ENCODE results near the gene PTCH2.
"Not testable (repeated sequence)": the region's sequence is repeated elsewhere in the genome, so short reads cannot be mapped to it uniquely, and the experiment has no call there.

Gene PTCH2

DNA sequence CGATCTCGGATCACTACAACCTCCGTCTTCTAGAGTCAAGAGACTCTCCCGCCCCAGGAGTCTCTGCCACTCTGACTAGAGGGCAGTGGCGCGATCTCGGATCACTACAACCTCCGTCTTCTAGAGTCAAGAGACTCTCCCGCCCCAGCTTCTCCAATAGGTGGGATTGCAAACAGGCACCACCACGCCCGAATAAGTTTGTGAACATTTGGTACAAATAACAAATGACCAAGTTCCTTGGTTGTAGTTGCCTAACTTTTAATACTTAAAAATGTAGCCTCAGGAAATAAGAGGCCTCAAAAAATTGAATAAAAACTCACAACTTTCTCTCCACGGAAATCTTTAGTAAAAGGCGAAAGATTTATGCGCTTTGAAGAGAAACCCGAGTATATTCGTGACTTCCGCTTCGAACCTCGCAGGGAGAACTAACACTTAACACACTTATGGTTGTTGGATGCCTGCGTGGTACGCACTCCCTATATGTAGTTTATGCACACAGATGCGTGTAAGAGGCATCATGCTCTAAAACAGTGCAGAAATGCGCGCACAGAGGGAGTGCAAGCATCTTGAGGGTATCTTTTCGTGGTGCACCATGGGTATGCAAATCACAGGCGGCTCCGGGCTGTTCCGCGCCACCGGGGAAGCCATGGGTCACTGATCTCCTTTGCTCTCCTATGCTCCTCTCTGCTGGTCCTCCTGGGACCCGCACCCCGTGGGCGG, 23.3 kb downstream of the PTCH2 start:
- in situ Hi-C loops (cut with MboI; ENCODE audit: low sequenced_read_pairs): no loop called here

DNA sequence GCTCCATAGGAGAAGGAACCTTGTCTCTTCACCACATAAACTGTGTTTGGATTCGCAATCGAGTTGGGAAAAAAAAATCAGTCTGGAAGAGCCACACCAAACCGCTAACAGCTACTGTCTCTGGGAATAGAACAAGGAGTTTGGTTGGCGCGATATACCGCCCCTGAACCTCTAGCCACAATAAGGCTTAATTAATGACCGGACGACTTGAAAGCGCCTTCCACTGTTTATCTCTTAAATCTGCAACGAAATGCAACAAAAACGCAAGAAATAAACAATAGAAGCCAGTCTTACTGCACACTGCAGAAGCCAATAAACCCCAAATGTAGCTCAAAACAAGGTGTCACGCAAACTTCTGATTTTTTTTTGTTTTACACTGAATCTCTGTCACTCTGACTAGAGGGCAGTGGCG, 23.9 kb downstream of the PTCH2 start:
- in situ Hi-C loops (cut with MboI; ENCODE audit: low sequenced_read_pairs): no loop called here

DNA sequence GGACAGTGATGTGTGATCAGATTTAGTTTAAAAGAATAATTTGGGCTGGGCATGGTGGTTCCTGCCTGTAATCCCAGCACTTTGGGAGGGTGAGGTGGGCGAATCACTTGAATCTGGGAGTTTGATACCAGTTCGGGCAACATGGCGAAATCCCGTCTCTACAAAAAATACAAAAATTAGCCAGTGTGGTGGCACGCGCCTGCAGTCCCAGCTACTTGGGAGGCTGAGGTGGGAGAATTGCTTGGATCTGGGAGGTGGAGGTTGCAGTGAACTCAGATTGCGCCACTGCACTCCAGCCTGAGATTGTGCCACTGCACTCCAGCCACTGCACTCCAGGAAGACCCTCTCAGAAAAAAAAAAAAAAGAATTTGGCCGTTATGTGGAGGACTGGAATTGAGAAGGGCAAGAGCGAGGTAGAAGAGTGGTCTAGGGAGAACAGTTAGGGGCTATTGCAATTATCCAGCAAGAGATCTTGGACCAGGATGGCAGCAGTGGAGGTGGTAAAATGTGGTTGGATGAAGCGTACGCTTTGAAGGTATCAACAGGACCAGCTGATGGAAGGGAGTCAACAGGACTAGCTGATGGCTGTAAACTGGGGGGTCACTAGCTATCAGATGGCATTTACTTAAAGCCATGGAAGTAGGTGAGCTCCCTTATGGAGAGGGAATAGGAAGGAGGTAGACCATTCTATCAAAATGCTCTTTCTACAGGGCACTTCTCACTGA, 25.1 kb downstream of the PTCH2 start:
- in situ Hi-C loops (cut with MboI; ENCODE audit: low sequenced_read_pairs): no loop called here

GRCh38 chr1:44817307-44817706, 25.7 kb downstream of the PTCH2 start:
- in situ Hi-C loops (cut with MboI; ENCODE audit: low sequenced_read_pairs): no loop called here

GRCh38 chr1:44815926-44816325, 27.1 kb downstream of the PTCH2 start:
- in situ Hi-C loops (cut with MboI; ENCODE audit: low sequenced_read_pairs): not testable (repeated sequence)

DNA sequence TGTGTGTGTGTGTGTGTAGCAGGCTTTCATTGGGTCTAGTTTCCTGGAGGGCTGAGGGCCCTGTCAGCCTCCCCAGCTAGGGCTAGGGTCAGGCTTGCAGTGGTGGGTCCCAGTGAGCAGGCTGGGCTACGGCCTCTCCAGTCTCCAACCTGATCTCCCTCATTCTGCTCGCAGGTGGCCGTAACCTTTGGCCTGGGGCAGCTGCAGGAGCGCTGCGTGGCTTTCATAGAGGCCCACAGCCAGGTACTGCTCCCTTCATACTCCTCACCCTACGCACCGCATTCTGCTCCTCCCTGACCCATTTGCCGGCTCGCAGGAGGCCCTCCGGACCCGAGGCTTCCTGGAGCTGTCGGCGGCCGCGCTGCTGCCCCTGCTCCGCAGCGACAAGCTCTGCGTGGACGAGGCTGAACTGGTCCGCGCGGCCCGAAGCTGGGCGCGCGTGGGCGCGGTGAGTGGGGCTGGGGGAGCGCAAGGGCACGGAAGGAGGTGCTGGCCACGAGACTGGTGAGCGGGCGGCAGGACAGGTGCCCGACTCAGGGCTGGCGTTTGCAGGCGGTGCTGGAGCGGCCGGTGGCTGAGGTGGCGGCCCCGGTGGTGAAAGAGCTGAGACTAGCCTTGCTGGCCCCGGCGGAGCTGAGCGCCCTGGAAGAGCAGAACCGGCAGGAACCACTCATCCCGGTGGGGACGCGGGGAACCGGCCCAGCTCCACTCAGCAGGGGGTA, 30.1 kb downstream of the PTCH2 start:
- in situ Hi-C loops (cut with MboI; ENCODE audit: low sequenced_read_pairs): no loop called here

- in situ Hi-C loops (cut with MboI; ENCODE audit: low sequenced_read_pairs): no loop called here
These were observed 31.8 kb downstream of the PTCH2 start for GRCh38 chr1:44811234-44811633.

- in situ Hi-C loops (cut with MboI; ENCODE audit: low sequenced_read_pairs): not testable (repeated sequence)
These were observed 32.3 kb downstream of the PTCH2 start for GRCh38 chr1:44810762-44811105.

DNA sequence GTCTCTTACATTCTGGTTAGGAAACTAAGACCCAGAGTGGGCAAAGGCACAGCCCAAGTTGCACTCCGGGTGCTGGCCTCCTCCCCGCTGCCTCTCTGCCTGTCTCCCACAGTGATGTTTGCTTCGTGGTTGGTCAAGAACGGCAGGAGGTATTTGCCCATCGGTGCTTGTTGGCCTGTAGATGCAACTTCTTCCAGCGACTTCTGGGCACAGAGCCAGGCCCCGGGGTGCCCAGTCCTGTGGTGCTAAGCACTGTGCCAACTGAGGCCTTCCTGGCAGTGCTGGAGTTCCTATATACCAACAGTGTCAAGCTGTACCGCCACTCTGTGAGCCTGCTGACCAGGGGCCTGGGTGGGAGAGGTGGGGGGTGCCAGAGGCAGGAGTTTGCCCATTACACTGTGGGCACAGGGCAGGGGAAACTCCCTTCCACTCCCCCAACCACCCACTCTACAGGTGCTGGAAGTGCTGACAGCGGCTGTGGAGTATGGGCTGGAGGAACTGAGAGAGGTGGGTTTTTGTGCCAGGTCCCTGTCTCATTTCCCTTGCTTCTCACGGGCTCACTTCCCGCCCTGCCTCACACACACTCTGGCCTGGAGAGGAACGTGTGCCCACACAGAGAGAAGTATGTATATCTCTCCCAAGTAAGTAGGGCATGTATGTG, 32.8 kb downstream of the PTCH2 start:
- in situ Hi-C loops (cut with MboI; ENCODE audit: low sequenced_read_pairs): no loop called here

DNA sequence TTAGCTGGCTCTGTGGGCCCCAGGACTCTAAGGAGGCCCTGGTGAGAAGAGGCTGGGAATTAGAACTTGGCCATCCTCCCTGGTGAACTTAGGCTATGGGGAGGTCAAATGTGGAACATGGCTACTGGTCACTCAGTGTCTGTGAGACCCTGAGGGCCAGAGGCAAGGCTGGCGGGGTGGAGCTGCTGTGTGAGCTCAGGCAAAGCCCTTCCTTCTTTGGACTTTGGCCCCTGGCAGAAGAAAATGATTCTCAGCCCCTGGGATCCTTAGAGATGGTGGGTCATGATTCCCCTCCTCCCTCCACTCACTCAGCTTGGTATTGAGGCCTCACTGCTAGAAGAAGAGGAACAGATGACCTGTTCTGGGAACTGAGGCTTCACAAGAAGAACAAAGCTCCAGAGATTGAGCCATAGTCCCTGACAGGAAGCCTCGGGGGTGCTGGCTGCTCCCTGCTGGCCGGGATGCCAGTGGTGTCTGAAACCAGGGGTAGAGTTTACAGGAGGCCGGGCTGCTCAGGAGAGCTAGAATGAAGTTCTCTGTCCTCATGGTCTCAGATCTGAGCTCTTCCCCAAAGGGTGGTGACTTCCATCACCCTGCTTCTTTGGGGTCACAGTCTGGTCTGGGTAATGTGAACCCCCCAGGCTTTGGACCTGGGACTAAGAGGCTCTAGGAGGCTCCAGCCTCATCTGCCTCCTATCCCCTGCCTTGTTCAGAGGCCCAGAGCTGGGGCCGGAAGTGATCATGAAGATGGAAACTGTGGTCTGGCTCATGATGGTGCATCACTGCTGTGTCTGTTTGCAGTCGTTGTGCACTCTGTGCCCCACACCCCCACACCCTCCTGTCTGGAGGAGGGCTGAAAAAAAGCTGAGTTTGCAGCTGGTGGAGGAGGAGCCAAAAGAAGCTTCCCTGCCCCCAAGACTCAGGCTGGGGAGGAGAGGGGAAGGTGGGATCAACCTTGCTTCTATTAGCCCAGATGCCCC, 33.8 kb downstream of the PTCH2 start:
- in situ Hi-C loops (cut with MboI; ENCODE audit: low sequenced_read_pairs): no loop called here

DNA sequence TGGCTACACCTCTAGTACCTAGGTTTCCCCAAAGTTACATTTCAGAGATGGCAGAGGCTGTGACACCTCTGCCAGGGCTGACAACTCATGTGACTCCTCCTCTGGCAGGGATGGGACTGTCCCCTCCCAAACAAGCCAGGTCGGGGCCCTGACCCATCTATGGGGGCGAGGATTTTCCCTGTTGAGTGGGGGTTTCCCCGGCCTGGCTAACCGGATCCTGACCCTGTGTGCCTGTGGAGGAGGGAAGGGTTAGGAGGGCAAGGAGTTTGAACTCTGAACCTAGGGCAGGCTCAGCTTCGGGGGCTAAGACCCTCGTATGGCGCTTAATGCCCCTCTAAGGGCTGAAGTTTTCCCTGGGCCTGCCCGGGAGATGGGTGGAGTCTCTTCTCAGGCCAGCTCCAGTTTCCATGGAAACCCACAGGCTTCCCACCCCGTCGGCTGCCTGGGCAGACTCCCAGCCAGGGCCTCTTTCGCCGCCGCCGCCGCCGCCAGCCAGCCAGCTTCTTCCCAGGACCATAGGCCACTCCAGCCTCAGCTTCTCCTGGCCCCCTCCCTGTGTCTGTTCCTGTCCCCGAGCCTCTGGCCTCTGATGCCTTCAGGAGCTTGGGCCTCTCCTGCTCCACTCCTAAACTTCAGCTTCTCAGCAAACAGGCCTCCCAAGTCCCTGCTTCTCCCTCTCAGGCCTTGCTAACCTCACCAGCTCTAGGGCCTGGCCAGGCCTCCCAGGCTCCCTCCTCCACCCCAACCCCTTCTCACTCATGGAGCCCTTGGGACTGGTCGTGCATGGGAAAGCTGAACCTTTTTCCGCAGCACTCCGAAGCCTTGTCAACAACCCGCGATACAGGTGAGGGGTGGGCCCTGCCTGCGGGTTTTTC, 34.8 kb downstream of the PTCH2 start, which contains the start of gene BTBD19:
Gene BTBD19 (plus strand): TSS at position 461 of the 875 bp plus-strand sequence. CDS start 298 bp downstream, at position 759.
- in situ Hi-C loops (cut with MboI; ENCODE audit: low sequenced_read_pairs): no loop called here

DNA sequence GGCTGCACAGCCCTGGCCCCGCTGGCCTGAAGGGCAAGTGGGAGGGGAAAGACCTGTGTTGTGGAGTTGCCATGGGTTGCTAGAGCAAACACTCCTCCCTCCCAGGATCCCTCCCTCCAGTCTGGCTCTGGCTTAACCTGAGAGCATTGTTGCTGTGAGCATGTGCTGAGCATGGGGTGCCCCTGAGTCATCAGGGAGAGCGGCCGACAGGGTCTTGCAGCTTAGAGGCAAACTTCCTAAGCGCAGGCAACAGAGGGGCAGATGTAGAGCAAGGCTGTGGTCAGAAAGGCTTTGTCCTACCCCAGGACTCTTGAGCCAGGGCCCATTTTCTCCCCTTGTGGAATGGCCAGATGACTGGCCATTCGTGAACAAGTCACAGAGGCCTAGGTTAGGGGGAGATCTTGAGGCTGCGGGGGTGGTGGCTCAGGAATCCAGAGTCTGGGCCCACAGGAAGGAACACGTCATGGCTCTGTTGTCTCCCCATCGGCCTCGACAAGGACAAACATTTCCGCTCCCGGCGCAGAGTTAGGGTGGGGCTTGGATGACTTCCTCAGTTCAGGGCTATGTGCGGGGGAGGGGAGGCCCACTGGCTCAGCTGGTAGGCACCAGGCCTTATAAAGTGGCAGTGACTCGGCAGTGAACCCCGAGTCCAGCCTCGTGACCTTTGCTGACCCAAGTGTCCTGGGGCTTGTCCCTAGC, 35.5 kb downstream of the PTCH2 start:
- in situ Hi-C loops (cut with MboI; ENCODE audit: low sequenced_read_pairs): no loop called here

- in situ Hi-C loops (cut with MboI; ENCODE audit: low sequenced_read_pairs): no loop called here
These were observed 36.2 kb downstream of the PTCH2 start, which contains the start of gene DYNLT4 for GRCh38 chr1:44806704-44807363. TSS of gene DYNLT4 (minus strand) at chr1:44807351. CDS start at chr1:44806668, 683 bp downstream.

- in situ Hi-C loops (cut with MboI; ENCODE audit: low sequenced_read_pairs): no loop called here
These were observed 36.9 kb downstream of the PTCH2 start for GRCh38 chr1:44806025-44806703.

DNA sequence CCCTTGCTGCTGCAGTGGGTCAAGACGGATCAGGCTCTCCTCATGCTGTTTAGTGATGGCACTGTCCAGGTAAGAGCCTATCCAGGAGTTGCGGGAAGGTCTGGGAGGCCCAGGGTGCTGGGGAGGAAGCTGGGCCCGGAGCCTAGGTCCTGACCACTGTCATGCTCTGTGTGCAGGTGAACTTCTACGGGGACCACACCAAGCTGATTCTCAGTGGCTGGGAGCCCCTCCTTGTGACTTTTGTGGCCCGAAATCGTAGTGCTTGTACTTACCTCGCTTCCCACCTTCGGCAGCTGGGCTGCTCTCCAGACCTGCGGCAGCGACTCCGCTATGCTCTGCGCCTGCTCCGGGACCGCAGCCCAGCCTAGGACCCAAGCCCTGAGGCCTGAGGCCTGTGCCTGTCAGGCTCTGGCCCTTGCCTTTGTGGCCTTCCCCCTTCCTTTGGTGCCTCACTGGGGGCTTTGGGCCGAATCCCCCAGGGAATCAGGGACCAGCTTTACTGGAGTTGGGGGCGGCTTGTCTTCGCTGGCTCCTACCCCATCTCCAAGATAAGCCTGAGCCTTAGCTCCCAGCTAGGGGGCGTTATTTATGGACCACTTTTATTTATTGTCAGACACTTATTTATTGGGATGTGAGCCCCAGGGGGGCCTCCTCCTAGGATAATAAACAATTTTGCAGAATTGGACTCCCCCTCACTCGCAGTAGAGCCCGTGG, 37.6 kb downstream of the PTCH2 start:
- in situ Hi-C loops (cut with MboI; ENCODE audit: low sequenced_read_pairs): no loop called here

DNA sequence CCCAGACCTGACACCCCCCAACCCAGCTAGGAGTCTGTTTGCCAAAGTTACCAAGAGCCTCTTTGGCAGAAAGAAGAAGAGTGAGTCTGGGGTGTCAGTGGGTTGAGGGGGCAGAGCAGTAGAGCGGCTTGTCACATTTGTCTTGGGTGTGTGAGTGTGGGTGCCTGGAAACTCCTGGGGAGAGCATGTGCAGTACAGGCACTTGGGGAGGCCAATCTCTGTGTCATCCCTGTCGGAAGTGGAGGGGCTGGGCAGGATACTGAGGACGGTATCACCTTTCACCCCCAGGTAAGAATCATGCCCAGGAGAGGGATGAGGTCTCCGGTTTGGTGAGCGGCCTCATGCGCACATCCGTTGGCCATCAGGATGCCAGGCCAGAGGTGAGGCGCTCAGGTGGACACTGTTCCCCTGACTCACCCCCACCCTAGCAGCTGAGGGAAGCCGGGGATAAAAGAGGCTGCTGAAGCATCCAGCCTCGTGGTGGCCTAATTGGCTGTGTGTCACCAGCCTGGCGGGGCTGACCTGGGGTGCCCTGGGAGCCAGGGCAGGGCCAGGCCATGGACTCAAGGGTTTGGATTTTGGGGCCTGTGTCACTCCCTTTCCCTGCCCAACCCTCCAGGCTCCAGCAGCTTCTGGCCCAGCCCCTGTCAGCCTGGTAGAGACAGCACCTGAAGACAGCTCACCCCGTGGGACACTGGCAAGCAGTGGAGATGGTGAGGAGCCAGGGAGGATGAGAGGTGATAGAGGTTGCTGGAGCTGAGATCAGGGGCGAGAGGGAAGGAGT, 39.5 kb downstream of the PTCH2 start:
- in situ Hi-C loops (cut with MboI; ENCODE audit: low sequenced_read_pairs): no loop called here
